ENCODE data around the gene TMEM130. TPM values are rescaled to one million over a fixed set of nuclear protein-coding genes. Genes with fewer than 3 reads are reported as not detected.

The TMEM130 gene
- total and polyA plus RNA-seq, 10 of the 15 experiments (the other 5 are each of a cell fraction or from before 2014, with no cell fraction given) = 0.04 to 0.15 (median 0.11) TPM; not detected in 7

DNA sequence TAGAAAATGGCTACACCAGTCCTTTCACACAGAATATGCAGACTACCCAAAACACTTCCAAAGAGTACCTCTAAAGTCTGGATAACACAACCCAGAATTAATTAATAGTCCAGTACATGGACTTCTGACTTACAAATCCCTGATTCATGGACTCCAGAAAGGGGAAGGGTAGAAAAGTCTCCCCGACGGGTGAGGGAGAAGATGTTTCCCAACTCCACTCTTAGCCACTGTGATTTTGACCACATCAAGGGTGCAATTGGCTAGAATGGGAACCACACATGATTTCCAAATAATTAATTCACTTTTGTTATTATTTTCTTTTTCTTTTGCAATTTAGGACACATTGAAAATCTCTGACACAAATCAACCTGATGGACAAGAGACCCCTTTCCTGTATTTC, 1.4 kb downstream of the TMEM130 start (continued):
- TF ChIP-seq, protein P1, sequence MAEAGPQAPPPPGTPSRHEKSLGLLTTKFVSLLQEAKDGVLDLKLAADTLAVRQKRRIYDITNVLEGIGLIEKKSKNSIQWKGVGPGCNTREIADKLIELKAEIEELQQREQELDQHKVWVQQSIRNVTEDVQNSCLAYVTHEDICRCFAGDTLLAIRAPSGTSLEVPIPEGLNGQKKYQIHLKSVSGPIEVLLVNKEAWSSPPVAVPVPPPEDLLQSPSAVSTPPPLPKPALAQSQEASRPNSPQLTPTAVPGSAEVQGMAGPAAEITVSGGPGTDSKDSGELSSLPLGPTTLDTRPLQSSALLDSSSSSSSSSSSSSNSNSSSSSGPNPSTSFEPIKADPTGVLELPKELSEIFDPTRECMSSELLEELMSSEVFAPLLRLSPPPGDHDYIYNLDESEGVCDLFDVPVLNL (IDR thresholded peaks at IDR 0.05; ENCODE audit: low read depth, low read length) = no peak
- TF ChIP-seq ZSCAN29 (IDR thresholded peaks at IDR 0.05) = no peak
- TF ChIP-seq TAF1 (IDR thresholded peaks at IDR 0.05; ENCODE audit: borderline replicate concordance, low read depth, low read length) = no peak

- SMC1A ChIA-PET (ENCODE audit: uncharacterized antibody, unreplicated experiment) = no interaction called here
- WGBS (ENCODE audit: insufficient coverage, insufficient replicate concordance, low lambda C conversion rate, missing lambda C conversion rate) = 30% methylated on average over 7 of the region's 7 CpGs
- FAIRE-seq (no peak), ATAC-seq (no peak), DNase-seq (ENCODE audit: low read depth, low spot score) (no peak)
- no peak overlapping the region for H3K4me2 ChIP-seq (ENCODE audit: control insufficient read depth, insufficient read depth)
- POLR2A ChIA-PET = no interaction called here
- no peaks in the 10 kb centered on the region for H3K9me3 ChIP-seq (replicated peaks; ENCODE audit: control insufficient read depth, insufficient read depth, low read length)
- no peaks in the 10 kb centered on the region for H3K79me2 ChIP-seq (ENCODE audit: control insufficient read depth, insufficient read depth, low read length)
- no peak overlapping the region for H3K27ac ChIP-seq (ENCODE audit: control insufficient read depth, insufficient read depth)
- no peak overlapping the region for H3K4me3 ChIP-seq
- no peaks in the 10 kb centered on the region for H3K36me3 ChIP-seq (ENCODE audit: control insufficient read depth in 2 of 2, insufficient read depth in 2 of 2, low read length in 1 of 2)
- H3K9ac ChIP-seq (ENCODE audit: control insufficient read depth, insufficient read depth, low read length) = no peak overlapping the region
- peaks cover 6 to 13% of the 10 kb centered on the region in 2 experiments; a peak in 3 of 4 replicates for H3K27me3 ChIP-seq (replicated peaks in 1 of 2; ENCODE audit: control insufficient read depth in 2 of 2, insufficient read depth in 2 of 2, low read length in 1 of 2)
- intact Hi-C loops (cut with micrococcal nuclease; ENCODE audit: unreplicated experiment) = no loop called here
- no TSS peak for BruUV-seq (replicated peaks)
- in situ Hi-C loops (cut with MboI) = no loop called here
- CTCF ChIA-PET = interaction anchor here (0.7 kb wide), 1 partner anchor 25 kb away, joined by 3 read pairs; no protein-coding TSS in a partner anchor
- no peak overlapping the region for H2AFZ ChIP-seq (ENCODE audit: control insufficient read depth, low read depth, low read length)
- 0 out of 2 replicates have a peak, but pooled peaks cover 8% of the 10 kb centered on the region for H3K4me1 ChIP-seq (ENCODE audit: control insufficient read depth, insufficient read depth, low read length)
- RAD21 ChIA-PET (ENCODE audit: unreplicated experiment) = interaction anchor here (0.7 kb wide), 1 partner anchor 1228 kb away, joined by 3 read pairs; no protein-coding TSS in a partner anchor
- H4K20me1 ChIP-seq (ENCODE audit: control insufficient read depth, insufficient read depth) = no peaks in the 10 kb centered on the region
- TF ChIP-seq, protein P2, sequence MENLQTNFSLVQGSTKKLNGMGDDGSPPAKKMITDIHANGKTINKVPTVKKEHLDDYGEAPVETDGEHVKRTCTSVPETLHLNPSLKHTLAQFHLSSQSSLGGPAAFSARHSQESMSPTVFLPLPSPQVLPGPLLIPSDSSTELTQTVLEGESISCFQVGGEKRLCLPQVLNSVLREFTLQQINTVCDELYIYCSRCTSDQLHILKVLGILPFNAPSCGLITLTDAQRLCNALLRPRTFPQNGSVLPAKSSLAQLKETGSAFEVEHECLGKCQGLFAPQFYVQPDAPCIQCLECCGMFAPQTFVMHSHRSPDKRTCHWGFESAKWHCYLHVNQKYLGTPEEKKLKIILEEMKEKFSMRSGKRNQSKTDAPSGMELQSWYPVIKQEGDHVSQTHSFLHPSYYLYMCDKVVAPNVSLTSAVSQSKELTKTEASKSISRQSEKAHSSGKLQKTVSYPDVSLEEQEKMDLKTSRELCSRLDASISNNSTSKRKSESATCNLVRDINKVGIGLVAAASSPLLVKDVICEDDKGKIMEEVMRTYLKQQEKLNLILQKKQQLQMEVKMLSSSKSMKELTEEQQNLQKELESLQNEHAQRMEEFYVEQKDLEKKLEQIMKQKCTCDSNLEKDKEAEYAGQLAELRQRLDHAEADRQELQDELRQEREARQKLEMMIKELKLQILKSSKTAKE (IDR thresholded peaks at IDR 0.05; ENCODE audit: low read depth, poor library complexity, severe bottlenecking) = no peak
- TF ChIP-seq, protein P3, sequence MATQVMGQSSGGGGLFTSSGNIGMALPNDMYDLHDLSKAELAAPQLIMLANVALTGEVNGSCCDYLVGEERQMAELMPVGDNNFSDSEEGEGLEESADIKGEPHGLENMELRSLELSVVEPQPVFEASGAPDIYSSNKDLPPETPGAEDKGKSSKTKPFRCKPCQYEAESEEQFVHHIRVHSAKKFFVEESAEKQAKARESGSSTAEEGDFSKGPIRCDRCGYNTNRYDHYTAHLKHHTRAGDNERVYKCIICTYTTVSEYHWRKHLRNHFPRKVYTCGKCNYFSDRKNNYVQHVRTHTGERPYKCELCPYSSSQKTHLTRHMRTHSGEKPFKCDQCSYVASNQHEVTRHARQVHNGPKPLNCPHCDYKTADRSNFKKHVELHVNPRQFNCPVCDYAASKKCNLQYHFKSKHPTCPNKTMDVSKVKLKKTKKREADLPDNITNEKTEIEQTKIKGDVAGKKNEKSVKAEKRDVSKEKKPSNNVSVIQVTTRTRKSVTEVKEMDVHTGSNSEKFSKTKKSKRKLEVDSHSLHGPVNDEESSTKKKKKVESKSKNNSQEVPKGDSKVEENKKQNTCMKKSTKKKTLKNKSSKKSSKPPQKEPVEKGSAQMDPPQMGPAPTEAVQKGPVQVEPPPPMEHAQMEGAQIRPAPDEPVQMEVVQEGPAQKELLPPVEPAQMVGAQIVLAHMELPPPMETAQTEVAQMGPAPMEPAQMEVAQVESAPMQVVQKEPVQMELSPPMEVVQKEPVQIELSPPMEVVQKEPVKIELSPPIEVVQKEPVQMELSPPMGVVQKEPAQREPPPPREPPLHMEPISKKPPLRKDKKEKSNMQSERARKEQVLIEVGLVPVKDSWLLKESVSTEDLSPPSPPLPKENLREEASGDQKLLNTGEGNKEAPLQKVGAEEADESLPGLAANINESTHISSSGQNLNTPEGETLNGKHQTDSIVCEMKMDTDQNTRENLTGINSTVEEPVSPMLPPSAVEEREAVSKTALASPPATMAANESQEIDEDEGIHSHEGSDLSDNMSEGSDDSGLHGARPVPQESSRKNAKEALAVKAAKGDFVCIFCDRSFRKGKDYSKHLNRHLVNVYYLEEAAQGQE (IDR thresholded peaks at IDR 0.05; ENCODE audit: low read depth, low read length) = no peak
- TF ChIP-seq JUND (IDR thresholded peaks at IDR 0.05; ENCODE audit: low read depth, low read length) (no peak), LARP7 (IDR thresholded peaks at IDR 0.05) (no peak), FOXK2 (IDR thresholded peaks at IDR 0.05) (no peak), SUPT20H (IDR thresholded peaks at IDR 0.05; ENCODE audit: borderline replicate concordance, control insufficient read depth, low read depth, low read length) (no peak), NBN (IDR thresholded peaks at IDR 0.05) (no peak), SREBF1 (IDR thresholded peaks at IDR 0.05; ENCODE audit: low read length) (no peak), ZNF687 (IDR thresholded peaks at IDR 0.05) (no peak)
Observed at GRCh38 chr7:98866765-98867164, 3.0 kb downstream of the TMEM130 start.

Data from GM12878 (cell line).